A549 (cell line): Measurements from ENCODE around the gene NEURL1.

Experiments
- MAFK ChIP-seq: fragments of 450-650 bp; IDR thresholded peaks from 2 replicates; pipeline ENCODE4 v1.6.1; 2014; ENCODE audit not compliant: partially characterized antibody
- ZNF302 ChIP-seq: fragments of 250-450 bp; sonication (Bioruptor Pico); IDR thresholded peaks from 2 replicates; pipeline ENCODE4 v1.9.0; 2021; ENCODE audit warnings: inconsistent platforms, mild to moderate bottlenecking, moderate library complexity

DNA sequence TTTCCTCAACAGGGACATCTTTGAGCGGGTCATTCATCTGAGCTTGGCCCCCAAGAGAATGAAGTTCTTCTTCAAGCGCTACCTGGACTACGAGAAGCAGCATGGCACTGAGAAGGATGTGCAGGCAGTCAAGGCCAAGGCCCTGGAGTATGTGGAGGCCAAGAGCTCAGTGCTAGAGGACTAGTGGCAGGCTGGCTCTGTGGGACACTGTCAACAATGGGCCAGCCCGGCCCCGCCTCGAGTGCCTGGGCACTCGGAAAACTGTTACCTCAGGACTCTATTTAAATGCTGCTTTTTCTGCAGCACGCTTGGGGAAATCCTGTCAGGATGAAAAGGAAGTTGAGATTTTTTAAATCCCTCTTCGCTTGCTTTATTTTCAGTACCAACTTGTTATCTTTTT, 48.1 kb upstream of the NEURL1 start:
- TF ChIP-seq MAFK (no peak), ZNF302 (no peak)
